ENCODE results near the gene PRR20B. TPM values are rescaled to one million over a fixed set of nuclear protein-coding genes. Genes with fewer than 3 reads are reported as not detected.
"Not testable (repeated sequence)": the region's sequence is repeated elsewhere in the genome, so short reads cannot be mapped to it uniquely, and the experiment has no call there.

Gene PRR20B
- total RNA-seq, result not detected in 2 replicates

DNA sequence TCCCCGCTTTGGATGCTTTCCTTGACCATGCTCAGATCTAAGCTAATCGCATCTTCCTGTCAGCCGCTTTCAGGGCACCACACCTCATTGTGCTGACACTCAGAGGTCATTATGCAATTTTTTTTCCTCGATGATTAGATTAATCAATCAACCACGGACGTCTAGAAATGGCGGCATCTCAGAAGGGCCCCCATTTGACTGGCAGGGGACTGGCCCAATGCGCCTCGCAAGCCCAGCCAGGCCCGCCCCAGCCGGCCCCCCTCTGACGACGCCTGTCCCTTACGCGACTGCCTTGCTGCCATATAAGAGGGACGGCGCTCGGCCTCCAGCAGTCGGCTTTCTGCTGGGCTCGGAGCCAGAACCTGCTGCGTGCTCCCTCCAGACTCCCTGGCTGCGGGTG lies at the start of gene PRR20B:
Gene PRR20B, plus strand, starts transcription at position 301 of the 400 bp plus-strand sequence. CDS start 387 bp downstream, outside the sequence.
- H3K9me3 Mint-ChIP-seq; H3K27me3 Mint-ChIP-seq (ENCODE audit: insufficient read depth); DNase-seq (ENCODE audit: low spot score); H3K36me3 Mint-ChIP-seq (ENCODE audit: low read depth); H3K4me3 Mint-ChIP-seq; H3K27ac Mint-ChIP-seq; intact Hi-C loops (cut with micrococcal nuclease); H3K4me1 Mint-ChIP-seq (ENCODE audit: low read depth): not testable (repeated sequence)

DNA sequence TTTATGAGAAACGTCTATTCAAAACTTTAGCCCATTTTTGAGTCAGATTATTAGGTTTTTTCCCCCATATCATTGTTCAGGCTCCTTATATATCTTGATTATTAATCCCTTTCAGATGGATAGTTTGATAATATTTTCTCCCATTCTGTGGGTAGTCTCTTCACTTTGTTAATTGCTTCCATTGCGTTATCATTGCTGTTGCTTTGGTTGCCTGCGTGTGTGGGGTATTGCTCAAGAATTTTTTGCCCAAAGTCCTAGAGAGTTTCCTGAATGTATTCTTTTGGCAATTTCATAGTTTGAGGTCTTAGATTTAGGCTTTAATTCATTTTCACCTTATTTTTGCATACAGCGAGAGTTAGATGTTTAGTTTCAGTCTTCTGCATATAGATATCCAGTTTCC lies 32.3 kb upstream of the PRR20B start:
- intact Hi-C loops (cut with micrococcal nuclease), result no loop called here
- H3K36me3 Mint-ChIP-seq (ENCODE audit: low read depth), result no peaks in the 10 kb centered on the region
- no peak overlapping the region for H3K4me3 Mint-ChIP-seq
- H3K27me3 Mint-ChIP-seq (ENCODE audit: insufficient read depth), result no peaks in the 10 kb centered on the region
- H3K27ac Mint-ChIP-seq, result no peak overlapping the region
- no peaks in the 10 kb centered on the region for H3K4me1 Mint-ChIP-seq (ENCODE audit: low read depth)
- peaks cover 40% of the 10 kb centered on the region for H3K9me3 Mint-ChIP-seq
- no peak for DNase-seq (ENCODE audit: low spot score)

DNA sequence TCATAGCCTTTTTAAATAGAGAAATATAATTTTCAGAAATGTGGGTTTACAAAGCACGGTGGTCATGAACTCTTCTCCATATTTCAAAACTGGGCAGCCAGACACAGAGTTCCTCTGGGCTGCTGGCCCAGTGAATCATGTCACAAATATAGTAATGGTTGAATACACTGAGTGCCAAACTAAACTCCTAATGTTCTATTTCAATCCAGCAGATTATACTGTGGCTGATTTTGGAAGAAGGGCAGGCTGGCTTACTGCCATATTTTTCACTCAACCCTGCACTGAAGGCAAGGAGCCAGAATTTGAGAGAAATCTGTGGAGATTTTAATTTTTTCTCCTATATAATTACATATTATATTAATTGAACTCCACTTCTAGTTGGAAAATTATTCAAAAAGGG lies 23.6 kb upstream of the PRR20B start:
- Mint-ChIP-seq H3K27ac (no peak overlapping the region), H3K9me3 (peaks cover 4% of the 10 kb centered on the region)
- intact Hi-C loops (cut with micrococcal nuclease), result no loop called here

DNA sequence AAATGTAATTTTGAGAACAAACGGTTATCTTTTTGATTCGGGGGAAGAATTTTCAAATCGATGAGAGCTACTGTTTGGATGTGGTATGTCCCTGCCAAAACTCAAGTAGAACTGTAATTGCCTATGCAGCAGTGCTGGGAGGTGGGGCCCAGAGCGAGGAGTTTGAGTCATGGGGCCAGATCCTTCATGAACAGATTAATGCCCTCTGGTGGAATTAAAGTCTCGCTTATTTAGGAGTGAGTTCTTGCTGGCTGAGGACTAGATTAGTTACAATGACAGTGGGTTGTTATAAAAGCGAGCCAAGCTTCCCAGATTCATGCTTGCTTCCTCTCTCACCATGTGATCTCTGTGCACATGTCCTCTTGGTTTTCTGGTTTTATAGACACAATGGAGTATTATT lies 18.4 kb upstream of the PRR20B start:
- intact Hi-C loops (cut with micrococcal nuclease), result no loop called here
- peaks cover 8% of the 10 kb centered on the region for H3K9me3 Mint-ChIP-seq
- DNase-seq (ENCODE audit: low spot score), result no peak
- H3K36me3 Mint-ChIP-seq (ENCODE audit: low read depth), result no peaks in the 10 kb centered on the region
- no peak overlapping the region for H3K27ac Mint-ChIP-seq
- H3K4me1 Mint-ChIP-seq (ENCODE audit: low read depth), result no peaks in the 10 kb centered on the region
- no peak overlapping the region for H3K4me3 Mint-ChIP-seq
- no peaks in the 10 kb centered on the region for H3K27me3 Mint-ChIP-seq (ENCODE audit: insufficient read depth)

More for the DNA sequence above, 23.6 kb upstream of the PRR20B start:
- no peak overlapping the region for H3K4me3 Mint-ChIP-seq
- no peak for DNase-seq (ENCODE audit: low spot score)
- no peaks in the 10 kb centered on the region for H3K36me3 Mint-ChIP-seq (ENCODE audit: low read depth)
- H3K4me1 Mint-ChIP-seq (ENCODE audit: low read depth), result no peaks in the 10 kb centered on the region
- no peaks in the 10 kb centered on the region for H3K27me3 Mint-ChIP-seq (ENCODE audit: insufficient read depth)

DNA sequence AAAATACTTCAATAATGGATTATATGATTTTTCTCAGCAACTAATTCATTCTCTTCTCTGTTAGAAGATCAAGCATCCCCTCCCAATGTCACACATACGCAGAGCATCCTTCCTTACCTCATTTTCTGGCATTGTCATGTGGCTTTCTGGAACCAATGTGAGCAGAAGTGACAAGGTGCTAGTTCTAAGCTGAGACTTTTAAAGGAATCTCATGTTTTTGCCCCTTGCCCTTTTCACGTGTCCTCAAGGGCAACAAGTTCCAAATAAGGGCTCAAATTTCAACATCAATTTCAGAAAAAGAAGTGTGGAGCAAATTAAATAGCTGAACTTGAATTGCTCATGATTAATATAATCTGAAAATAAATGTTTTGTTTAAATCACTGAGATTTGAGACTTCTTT lies 11.2 kb upstream of the PRR20B start:
- Mint-ChIP-seq H3K4me3 (no peak overlapping the region), H3K9me3 (peaks cover 7% of the 10 kb centered on the region), H3K27me3 (ENCODE audit: insufficient read depth) (no peaks in the 10 kb centered on the region), H3K4me1 (ENCODE audit: low read depth) (no peaks in the 10 kb centered on the region), H3K36me3 (ENCODE audit: low read depth) (no peaks in the 10 kb centered on the region), H3K27ac (no peak overlapping the region)
- DNase-seq (ENCODE audit: low spot score), result no peak
- intact Hi-C loops (cut with micrococcal nuclease), result no loop called here

DNA sequence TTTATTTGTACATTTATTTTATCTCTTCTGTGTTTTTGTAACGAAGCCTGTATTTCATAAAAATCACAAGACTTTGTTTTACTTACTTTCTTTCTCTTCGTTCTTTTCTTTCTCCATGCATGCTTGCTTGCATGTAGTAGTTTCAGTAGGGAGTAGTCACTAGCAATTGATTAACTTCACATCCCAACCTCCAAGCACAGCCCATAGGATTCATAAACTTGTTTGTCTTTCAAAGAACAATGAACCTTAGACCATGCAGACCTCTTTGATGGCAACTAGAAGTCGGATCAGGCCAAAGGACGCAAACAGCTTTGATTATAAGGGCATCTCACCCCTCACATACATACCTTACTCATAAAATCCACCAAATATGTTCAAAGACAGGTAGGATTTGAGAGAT lies 9.7 kb upstream of the PRR20B start:
- DNase-seq (ENCODE audit: low spot score), result no peak
- Mint-ChIP-seq H3K9me3 (peaks cover 4% of the 10 kb centered on the region), H3K36me3 (ENCODE audit: low read depth) (no peaks in the 10 kb centered on the region), H3K4me3 (no peak overlapping the region), H3K27ac (no peak overlapping the region), H3K4me1 (ENCODE audit: low read depth) (no peaks in the 10 kb centered on the region), H3K27me3 (ENCODE audit: insufficient read depth) (no peaks in the 10 kb centered on the region)
- intact Hi-C loops (cut with micrococcal nuclease), result no loop called here

DNA sequence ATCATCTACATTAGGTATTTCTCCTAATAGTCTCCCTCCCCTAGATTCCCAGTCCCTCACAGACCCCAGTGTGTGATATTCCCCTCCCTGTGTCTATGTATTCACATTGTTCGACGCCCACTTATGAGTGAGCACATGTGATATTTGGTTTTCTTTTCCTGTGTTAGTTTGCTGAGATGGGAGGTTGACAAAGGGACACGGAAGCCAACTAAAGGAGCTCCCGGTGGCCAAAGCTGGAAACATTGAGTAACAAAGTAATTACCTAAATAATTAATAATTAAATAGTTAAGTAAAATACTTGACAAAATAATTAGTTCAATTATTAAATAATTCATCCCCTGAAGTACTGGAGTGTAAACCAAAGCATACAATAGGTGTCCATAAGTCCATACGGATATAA lies 8.3 kb upstream of the PRR20B start:
- Mint-ChIP-seq H3K4me3 (no peak overlapping the region), H3K27me3 (ENCODE audit: insufficient read depth) (no peaks in the 10 kb centered on the region), H3K36me3 (ENCODE audit: low read depth) (no peaks in the 10 kb centered on the region), H3K27ac (no peak overlapping the region), H3K4me1 (ENCODE audit: low read depth) (no peaks in the 10 kb centered on the region), H3K9me3 (peaks cover 4% of the 10 kb centered on the region)
- intact Hi-C loops (cut with micrococcal nuclease), result no loop called here
- DNase-seq (ENCODE audit: low spot score), result no peak

DNA sequence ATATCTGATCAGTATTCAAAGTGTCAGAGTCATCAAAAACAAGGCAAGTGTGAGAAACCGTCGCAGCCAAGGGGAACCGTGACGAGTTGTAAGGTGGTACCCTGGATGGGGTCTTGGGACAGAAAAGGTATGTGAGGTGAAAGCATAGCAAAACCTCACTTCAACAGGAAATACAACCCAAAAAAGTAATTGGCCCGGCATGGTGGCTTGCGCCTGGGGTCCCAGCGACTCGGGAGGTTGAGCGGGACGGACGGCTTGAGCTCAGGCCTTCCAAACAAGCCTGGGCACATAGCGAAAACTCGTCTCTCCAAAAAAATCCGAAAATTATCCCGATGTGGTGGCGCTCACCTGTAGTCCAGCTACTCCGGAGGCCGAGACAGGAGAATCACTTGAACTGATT lies 7.5 kb upstream of the PRR20B start:
- H3K4me3 Mint-ChIP-seq; H3K36me3 Mint-ChIP-seq (ENCODE audit: low read depth); intact Hi-C loops (cut with micrococcal nuclease); H3K9me3 Mint-ChIP-seq; H3K27me3 Mint-ChIP-seq (ENCODE audit: insufficient read depth); DNase-seq (ENCODE audit: low spot score); H3K4me1 Mint-ChIP-seq (ENCODE audit: low read depth); H3K27ac Mint-ChIP-seq: not testable (repeated sequence)

DNA sequence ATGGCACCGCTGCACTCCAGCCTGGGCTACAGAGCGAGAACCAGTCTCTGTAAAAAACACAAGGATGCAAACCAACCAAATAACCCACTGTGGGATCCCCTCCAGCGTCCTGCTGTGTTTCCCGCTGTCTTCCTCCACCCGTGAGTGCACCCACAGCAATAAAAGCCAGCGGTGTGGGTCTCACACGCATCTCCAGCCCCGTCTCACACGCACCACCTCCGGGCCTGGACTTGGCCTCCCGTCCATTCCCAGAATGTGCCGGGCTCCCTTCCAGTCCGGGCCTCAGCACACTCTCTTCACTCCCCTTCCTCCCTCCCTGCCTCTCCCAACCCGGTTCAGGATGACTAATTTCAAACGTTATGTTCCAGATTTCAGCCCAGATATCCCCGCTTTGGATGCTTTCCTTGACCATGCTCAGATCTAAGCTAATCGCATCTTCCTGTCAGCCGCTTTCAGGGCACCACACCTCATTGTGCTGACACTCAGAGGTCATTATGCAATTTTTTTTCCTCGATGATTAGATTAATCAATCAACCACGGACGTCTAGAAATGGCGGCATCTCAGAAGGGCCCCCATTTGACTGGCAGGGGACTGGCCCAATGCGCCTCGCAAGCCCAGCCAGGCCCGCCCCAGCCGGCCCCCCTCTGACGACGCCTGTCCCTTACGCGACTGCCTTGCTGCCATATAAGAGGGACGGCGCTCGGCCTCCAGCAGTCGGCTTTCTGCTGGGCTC lies 6.9 kb upstream of the PRR20B start, which contains the start of gene PRR20A:
Gene PRR20A, plus strand, starts transcription at position 684 of the 734 bp plus-strand sequence. CDS start 387 bp downstream, outside the sequence.
- not testable (repeated sequence) for H3K36me3 Mint-ChIP-seq (ENCODE audit: low read depth)

DNA sequence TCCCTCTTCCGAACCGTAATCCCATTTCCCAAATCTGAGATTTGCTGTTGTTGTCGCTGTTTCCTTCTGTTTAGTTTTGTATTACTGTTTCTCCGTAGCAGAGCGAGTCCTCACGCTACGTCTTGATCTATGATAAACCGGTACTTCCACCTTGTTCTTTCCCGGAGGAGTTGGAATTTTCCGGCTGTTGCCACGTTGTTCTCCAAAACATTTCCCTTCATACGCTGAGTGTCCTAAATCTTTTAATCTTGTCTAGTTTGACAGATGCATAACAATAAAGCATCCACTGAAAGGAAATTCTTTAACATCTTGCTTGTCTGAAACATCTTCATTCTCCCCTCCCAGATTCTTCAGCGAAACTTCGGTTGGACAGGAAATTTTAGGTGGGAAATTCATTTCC lies 818 bp downstream of the PRR20B start:
- intact Hi-C loops (cut with micrococcal nuclease); H3K27ac Mint-ChIP-seq; DNase-seq (ENCODE audit: low spot score): not testable (repeated sequence)

More for the DNA sequence above, 6.9 kb upstream of the PRR20B start, which contains the start of gene PRR20A:
- H3K27me3 Mint-ChIP-seq (ENCODE audit: insufficient read depth); H3K27ac Mint-ChIP-seq; H3K9me3 Mint-ChIP-seq; H3K4me3 Mint-ChIP-seq; H3K4me1 Mint-ChIP-seq (ENCODE audit: low read depth); intact Hi-C loops (cut with micrococcal nuclease); DNase-seq (ENCODE audit: low spot score): not testable (repeated sequence)

DNA sequence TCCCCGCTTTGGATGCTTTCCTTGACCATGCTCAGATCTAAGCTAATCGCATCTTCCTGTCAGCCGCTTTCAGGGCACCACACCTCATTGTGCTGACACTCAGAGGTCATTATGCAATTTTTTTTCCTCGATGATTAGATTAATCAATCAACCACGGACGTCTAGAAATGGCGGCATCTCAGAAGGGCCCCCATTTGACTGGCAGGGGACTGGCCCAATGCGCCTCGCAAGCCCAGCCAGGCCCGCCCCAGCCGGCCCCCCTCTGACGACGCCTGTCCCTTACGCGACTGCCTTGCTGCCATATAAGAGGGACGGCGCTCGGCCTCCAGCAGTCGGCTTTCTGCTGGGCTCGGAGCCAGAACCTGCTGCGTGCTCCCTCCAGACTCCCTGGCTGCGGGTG lies 6.5 kb downstream of the PRR20B start, which contains the start of gene PRR20C:
Gene PRR20C, plus strand, starts transcription at position 301 of the 400 bp plus-strand sequence. CDS start 387 bp downstream, outside the sequence.
- H3K4me1 Mint-ChIP-seq (ENCODE audit: low read depth); H3K4me3 Mint-ChIP-seq; intact Hi-C loops (cut with micrococcal nuclease); H3K9me3 Mint-ChIP-seq; DNase-seq (ENCODE audit: low spot score); H3K27ac Mint-ChIP-seq; H3K36me3 Mint-ChIP-seq (ENCODE audit: low read depth); H3K27me3 Mint-ChIP-seq (ENCODE audit: insufficient read depth): not testable (repeated sequence)

More for the DNA sequence above, 818 bp downstream of the PRR20B start:
- H3K4me1 Mint-ChIP-seq (ENCODE audit: low read depth); H3K4me3 Mint-ChIP-seq; H3K27me3 Mint-ChIP-seq (ENCODE audit: insufficient read depth); H3K36me3 Mint-ChIP-seq (ENCODE audit: low read depth); H3K9me3 Mint-ChIP-seq: not testable (repeated sequence)

DNA sequence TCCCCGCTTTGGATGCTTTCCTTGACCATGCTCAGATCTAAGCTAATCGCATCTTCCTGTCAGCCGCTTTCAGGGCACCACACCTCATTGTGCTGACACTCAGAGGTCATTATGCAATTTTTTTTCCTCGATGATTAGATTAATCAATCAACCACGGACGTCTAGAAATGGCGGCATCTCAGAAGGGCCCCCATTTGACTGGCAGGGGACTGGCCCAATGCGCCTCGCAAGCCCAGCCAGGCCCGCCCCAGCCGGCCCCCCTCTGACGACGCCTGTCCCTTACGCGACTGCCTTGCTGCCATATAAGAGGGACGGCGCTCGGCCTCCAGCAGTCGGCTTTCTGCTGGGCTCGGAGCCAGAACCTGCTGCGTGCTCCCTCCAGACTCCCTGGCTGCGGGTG lies 13.0 kb downstream of the PRR20B start, which contains the start of gene PRR20D:
Gene PRR20D, plus strand, starts transcription at position 301 of the 400 bp plus-strand sequence. CDS start 387 bp downstream, outside the sequence.
- DNase-seq (ENCODE audit: low spot score); H3K36me3 Mint-ChIP-seq (ENCODE audit: low read depth); H3K27me3 Mint-ChIP-seq (ENCODE audit: insufficient read depth); H3K4me1 Mint-ChIP-seq (ENCODE audit: low read depth); H3K4me3 Mint-ChIP-seq; H3K9me3 Mint-ChIP-seq; H3K27ac Mint-ChIP-seq; intact Hi-C loops (cut with micrococcal nuclease): not testable (repeated sequence)

DNA sequence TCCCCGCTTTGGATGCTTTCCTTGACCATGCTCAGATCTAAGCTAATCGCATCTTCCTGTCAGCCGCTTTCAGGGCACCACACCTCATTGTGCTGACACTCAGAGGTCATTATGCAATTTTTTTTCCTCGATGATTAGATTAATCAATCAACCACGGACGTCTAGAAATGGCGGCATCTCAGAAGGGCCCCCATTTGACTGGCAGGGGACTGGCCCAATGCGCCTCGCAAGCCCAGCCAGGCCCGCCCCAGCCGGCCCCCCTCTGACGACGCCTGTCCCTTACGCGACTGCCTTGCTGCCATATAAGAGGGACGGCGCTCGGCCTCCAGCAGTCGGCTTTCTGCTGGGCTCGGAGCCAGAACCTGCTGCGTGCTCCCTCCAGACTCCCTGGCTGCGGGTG lies 19.6 kb downstream of the PRR20B start, which contains the start of gene PRR20E:
Gene PRR20E, plus strand, starts transcription at position 301 of the 400 bp plus-strand sequence. CDS start 387 bp downstream, outside the sequence.
- H3K4me1 Mint-ChIP-seq (ENCODE audit: low read depth); H3K4me3 Mint-ChIP-seq; intact Hi-C loops (cut with micrococcal nuclease); H3K27ac Mint-ChIP-seq; H3K27me3 Mint-ChIP-seq (ENCODE audit: insufficient read depth); H3K36me3 Mint-ChIP-seq (ENCODE audit: low read depth); H3K9me3 Mint-ChIP-seq; DNase-seq (ENCODE audit: low spot score): not testable (repeated sequence)

All from activated T-helper 1 cell treated with anti-CD3 and anti-CD28 coated beads, Interleukin-12 subunit alpha, Interleukin-12 subunit beta, Interleukin-2, Interleukin-4 antibody, amounts not matched to agents 30 ng/mL and 10 ng/mL and 1 ng/mL, durations not matched to agents 14 hours and 24 hours and 36 hours (primary cell).